Mucosa of stomach (tissue), 1 donor: ENCODE data around the gene CEBPA.

Source experiments
- H3K27me3 ChIP-seq: one replicate; pipeline ENCODE4 v1.7.0; 2013; ENCODE audit warnings: mild to moderate bottlenecking, low read length; ENCODE audit not compliant: control insufficient read depth, insufficient read depth
- H3K36me3 ChIP-seq: one replicate; pipeline ENCODE4 v1.7.0; 2013; ENCODE audit warnings: low read length; ENCODE audit not compliant: control insufficient read depth, insufficient read depth
- H3K4me1 ChIP-seq: one replicate; pipeline ENCODE4 v1.7.0; 2013; ENCODE audit warnings: mild to moderate bottlenecking, low read length; ENCODE audit not compliant: control insufficient read depth, insufficient read depth
- H3K4me3 ChIP-seq: one replicate; pipeline ENCODE4 v1.7.0; 2013; ENCODE audit warnings: low read length
- H3K9ac ChIP-seq: one replicate; pipeline ENCODE4 v1.7.0; 2013; ENCODE audit warnings: mild to moderate bottlenecking, low read length, moderate library complexity
- H3K9me3 ChIP-seq: one replicate; pipeline ENCODE4 v1.7.0; 2013; ENCODE audit warnings: mild to moderate bottlenecking, low read length, moderate library complexity; ENCODE audit not compliant: control insufficient read depth
- donor health status: Pancreatic carcinoma.

Gene CEBPA

DNA sequence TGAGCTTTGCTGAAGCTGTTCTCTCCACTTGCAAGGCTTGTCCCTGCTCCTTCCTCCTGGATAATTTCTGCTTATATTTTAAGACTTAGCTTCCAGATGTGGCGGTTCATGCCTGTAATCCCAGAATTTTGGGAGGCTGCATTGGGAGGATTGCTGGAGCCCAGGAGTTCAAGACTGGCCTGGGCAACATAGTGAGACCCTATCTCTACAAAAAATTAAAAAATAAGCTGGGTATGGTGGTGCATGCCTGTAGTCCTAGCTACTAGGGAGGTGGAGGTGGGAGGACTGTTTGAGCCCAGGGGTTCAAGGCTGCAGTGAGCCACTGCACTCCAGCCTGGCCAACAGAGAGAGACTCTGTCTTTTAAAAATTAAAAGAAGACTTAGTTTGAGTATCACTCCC, 31.6 kb downstream of the CEBPA start:
- no peaks in the 10 kb centered on the region for H3K9me3 ChIP-seq
- H3K27me3 ChIP-seq: no peaks in the 10 kb centered on the region
- H3K4me1 ChIP-seq: peaks cover 26% of the 10 kb centered on the region
- no peak overlapping the region for H3K4me3 ChIP-seq
- no peak overlapping the region for H3K9ac ChIP-seq
- no peaks in the 10 kb centered on the region for H3K36me3 ChIP-seq

DNA sequence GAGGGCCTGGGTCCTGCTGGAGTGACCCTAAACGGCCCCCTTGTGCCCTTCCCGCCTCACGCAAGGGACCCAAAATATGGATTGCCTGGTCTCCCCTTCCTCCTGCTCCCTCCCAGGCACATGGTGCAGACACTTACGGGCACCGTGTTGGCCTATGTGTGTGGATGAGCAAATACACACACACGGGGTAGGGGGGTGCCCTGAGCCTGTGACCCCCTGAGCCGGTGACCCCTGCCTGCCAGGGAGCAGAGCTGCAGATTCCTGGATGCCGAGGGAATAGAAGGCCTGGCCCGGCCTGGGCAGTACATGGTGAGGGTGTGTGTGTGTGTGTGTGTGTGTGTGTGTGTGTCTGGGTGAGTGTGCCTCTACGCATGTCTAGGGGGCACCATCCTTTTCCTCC, 33.3 kb downstream of the CEBPA start:
- Histone ChIP-seq H3K9me3 (no peaks in the 10 kb centered on the region), H3K9ac (no peak overlapping the region), H3K4me3 (no peak overlapping the region), H3K36me3 (no peaks in the 10 kb centered on the region), H3K4me1 (peaks cover 9% of the 10 kb centered on the region), H3K27me3 (no peaks in the 10 kb centered on the region)

DNA sequence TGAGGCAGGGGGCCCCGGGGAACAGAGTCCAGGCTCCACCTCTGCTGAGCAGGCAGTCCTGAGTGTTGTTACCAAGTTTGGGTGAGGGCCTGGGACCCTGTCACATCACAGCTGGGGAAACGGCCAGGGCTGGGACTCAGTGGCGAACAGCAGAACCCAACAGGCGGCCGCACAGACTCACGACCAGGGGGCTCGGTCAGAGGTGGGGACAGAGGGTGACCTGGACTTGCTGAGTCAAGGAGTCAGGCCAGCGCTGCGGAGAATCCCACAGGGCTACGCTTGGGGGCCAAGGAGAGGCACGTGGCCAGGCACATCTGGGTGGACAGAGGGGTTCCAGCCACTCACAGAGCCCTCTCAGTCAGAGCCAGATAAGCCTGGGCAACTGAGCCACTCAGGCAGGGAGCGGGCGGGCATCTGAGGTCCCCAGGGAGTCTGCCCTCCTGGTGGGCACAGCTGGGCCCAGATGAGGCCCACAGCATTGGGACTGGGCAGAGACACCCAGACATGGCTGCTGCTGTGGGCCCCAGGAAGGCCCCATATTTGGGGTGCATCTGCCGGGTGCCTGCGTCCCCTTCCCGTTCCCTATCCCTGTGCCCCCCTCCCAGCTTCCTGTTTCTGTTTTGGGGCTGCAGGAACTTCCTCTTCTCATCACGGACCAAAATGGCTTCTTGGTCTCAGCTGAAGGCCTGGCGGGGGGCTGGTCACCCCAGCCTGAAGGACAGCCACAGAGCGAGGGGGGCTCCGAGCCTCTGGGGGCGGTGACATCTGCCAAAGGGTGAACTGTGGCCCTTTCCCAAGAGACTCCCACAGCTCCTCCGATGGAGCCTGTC, 34.0 kb downstream of the CEBPA start:
- H3K9me3 ChIP-seq: no peaks in the 10 kb centered on the region
- no peak overlapping the region for H3K9ac ChIP-seq
- H3K36me3 ChIP-seq: no peaks in the 10 kb centered on the region
- H3K4me1 ChIP-seq: peaks cover 3% of the 10 kb centered on the region
- H3K27me3 ChIP-seq: no peaks in the 10 kb centered on the region
- H3K4me3 ChIP-seq: no peak overlapping the region

DNA sequence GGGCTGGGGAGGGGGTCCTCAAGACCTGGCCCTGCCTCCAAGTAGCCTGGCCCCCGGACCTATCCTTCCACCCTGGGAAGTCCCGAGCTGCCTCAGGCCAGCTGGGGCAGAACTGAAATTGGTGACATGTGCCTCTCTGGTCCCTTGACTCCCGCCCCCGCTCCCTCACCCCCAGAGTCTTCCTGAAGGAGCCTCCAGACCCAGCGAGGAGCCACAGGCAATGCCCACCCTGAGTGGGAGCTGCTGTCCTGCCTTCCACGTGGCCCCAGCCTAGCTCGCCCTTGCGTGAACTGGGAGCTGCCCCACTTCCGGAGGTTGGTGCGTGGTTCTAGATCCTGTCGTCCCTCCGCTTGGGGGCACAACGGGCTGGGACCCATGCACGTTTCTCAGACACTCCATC, 34.6 kb downstream of the CEBPA start:
- Histone ChIP-seq H3K4me3 (no peak overlapping the region), H3K9ac (no peak overlapping the region), H3K4me1 (no peaks in the 10 kb centered on the region), H3K36me3 (no peaks in the 10 kb centered on the region), H3K9me3 (no peaks in the 10 kb centered on the region), H3K27me3 (no peaks in the 10 kb centered on the region)

DNA sequence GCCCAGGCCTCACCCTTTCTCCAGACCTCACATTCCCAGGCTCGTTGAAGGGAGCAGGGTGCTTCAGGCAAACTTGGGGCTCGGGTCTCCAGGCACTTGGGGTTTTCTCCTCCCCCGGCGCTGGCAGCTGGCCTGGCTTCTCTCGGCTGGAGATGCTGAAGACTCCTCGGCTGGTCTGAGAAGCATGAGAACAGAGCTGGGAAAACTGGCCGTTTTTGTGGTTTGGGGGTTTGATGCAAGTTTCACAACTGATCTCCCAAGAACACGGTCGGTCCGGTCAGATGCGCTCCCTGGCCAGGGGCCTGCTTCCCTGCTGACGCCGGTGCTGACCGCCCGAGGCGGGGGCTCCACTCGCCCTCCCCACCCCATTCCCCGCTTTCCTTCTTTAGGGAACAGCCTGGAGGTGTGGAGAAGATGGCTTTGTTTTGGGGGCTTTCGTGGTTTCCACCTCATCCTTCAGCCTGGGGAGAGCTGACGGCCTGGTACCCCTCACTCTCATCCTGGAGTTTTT, 35.3 kb downstream of the CEBPA start:
- no peaks in the 10 kb centered on the region for H3K9me3 ChIP-seq
- H3K9ac ChIP-seq: no peak overlapping the region
- no peak overlapping the region for H3K4me3 ChIP-seq
- H3K4me1 ChIP-seq: no peaks in the 10 kb centered on the region
- no peaks in the 10 kb centered on the region for H3K27me3 ChIP-seq
- no peaks in the 10 kb centered on the region for H3K36me3 ChIP-seq

DNA sequence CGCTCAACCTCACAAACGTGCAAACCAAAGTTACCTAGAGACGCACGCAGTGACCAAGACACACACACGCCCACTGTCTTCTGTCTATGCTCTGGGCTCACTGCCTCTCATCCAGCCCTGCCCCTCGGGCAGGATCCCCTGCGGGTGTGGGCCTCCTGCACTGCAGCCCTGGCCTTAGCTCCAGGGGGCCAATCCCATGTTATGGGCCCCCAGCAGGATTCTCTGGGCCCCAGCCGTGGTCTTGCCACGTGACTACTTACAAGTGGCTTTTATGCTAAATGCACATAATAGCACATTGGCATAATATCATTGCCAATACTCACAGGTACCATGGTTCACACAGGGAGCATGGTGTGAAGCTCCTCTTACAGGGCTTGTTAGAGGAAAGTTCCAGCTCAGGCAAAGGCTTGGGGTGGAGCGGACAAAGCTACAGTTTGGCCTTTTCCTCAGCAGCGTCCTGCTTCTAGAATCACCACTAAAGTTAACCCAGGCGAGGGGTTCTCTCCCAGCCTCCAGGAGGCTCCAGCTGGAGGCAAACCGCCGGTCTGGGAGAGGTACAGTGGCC, 37.4 kb downstream of the CEBPA start:
- Histone ChIP-seq H3K27me3 (no peaks in the 10 kb centered on the region), H3K4me3 (no peak overlapping the region), H3K4me1 (no peaks in the 10 kb centered on the region), H3K9ac (no peak overlapping the region), H3K9me3 (no peaks in the 10 kb centered on the region), H3K36me3 (no peaks in the 10 kb centered on the region)

DNA sequence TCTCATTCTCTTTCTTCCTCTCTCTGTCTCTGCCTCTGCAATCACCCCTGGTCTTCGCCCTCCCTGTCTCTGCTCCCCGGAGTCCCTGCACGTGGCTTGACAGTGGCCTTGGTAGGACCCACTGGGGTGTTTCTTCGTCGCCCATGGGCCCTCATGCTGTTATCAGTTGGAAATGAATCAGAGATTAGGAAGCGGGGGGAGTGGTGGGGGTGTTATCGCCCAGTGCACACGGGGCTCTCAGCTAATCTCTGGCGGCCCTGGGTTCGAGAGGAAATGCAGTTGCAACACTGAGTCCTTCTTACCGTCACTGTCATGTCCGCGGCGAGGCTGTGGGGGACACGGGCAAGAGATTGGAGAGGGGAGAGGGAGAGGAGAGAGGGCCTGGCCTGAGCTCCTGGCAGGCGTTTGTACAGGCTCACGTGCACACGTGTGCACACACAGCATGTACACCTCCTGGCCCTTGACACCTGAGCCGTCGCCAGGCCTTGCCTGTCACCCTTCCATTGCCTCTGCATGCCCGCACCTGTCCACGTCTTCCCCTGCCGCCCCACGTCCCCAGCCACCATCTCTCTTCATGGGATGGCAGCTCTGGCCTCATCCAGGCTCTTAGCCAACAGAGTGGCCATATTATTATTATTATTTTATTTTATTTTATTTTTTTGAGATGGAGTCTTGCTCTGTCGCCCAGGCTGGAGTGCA, 38.9 kb downstream of the CEBPA start:
- H3K4me3 ChIP-seq: no peak overlapping the region
- H3K9me3 ChIP-seq: no peaks in the 10 kb centered on the region
- H3K9ac ChIP-seq: no peak overlapping the region
- no peaks in the 10 kb centered on the region for H3K4me1 ChIP-seq
- no peaks in the 10 kb centered on the region for H3K36me3 ChIP-seq
- no peaks in the 10 kb centered on the region for H3K27me3 ChIP-seq

DNA sequence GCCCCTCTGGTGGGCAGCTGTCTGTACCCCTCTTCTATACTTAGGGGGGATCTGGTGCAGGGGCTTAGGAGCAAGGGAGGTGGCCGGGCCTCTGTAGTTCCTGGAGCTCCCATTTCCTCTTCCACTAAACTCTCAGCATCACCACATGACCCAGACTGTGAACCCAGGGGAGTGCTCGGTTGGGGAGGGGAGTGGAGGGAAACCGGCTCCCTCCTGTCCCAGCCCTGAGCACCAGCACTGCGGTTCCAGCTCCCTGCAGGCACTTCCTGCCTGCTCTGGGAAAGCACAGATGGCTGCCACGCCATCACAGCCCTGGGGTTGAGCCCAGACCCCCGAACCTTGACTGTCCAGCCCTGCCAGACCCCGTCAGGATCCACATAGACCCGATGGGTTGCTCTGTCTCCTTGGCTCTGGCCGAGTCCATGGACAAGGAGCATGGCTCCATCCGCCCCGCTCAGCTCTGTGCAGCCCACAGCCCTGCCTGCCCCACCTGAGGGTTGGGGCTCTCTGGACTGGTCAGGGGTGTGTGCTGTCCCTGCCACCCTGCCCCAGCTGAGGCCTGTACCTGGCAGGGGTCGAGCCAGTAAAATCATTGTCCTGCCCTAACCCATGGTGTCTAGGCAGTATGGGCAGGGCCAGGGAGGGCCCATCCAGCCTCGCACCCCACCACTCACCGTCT, 40.7 kb downstream of the CEBPA start:
- no peak overlapping the region for H3K4me3 ChIP-seq
- no peaks in the 10 kb centered on the region for H3K27me3 ChIP-seq
- no peaks in the 10 kb centered on the region for H3K9me3 ChIP-seq
- H3K9ac ChIP-seq: no peak overlapping the region
- no peaks in the 10 kb centered on the region for H3K4me1 ChIP-seq
- no peaks in the 10 kb centered on the region for H3K36me3 ChIP-seq

DNA sequence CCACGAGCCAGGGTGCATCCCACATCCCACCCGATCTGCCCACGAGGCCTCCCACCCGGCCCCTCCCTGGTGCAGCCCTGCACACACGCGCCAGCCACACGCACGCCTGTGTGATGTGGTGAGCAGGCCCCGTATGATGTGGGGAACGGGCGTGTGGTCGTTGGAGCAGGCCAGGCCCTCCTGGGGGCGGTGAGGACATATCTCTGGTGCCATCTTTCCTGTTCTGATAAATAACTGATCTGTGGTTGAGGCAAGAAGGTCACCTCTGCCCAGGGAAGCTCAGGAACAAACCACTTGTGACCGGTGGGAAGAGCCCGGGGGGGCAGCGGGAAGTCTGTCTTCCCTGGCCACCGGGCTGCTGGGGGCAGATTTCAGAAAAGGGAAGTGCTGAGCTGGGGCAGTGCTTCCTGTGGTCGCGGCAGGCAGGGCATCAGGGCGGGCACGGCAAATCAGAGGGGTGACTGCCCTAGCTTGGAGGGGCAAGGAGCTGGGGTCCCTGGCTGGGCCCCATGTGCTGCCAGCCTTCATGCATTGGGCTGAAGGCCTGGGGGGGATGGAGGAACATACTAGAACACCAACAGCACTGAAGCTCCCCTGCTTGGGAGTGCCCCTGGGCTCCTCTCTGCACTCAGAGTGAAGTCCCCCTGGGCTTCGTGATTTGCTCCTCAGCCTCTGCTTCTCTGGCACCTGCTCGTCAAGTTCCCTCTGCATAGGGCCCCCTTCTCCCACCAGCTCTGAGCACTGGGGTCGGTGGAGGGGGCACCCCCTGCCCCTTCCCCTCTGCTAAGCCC, 41.5 kb downstream of the CEBPA start:
- Histone ChIP-seq H3K27me3 (no peaks in the 10 kb centered on the region), H3K36me3 (no peaks in the 10 kb centered on the region), H3K4me1 (no peaks in the 10 kb centered on the region), H3K9me3 (no peaks in the 10 kb centered on the region), H3K4me3 (no peak overlapping the region), H3K9ac (no peak overlapping the region)

DNA sequence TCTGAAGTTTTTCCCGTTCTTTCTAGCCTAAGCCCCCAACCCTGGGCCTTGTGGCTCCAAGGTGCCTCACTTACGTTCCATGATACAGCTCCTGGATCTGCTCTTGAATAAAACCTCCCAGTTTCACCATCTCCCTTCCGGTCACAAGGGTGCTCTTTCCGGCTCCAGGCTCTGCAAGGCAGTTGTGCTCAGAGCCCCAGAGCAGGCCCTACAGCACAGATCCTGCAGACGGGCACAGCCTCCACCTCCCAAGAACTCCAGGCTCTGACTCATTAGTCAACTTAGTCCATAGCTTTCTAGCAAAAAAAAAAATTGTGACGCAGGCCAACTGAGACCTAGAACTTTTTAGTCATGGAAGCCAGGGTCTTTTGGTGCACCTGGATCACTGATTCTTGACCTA, 42.8 kb downstream of the CEBPA start:
- no peaks in the 10 kb centered on the region for H3K36me3 ChIP-seq
- no peak overlapping the region for H3K4me3 ChIP-seq
- H3K9ac ChIP-seq: no peak overlapping the region
- H3K4me1 ChIP-seq: no peaks in the 10 kb centered on the region
- H3K27me3 ChIP-seq: no peaks in the 10 kb centered on the region
- no peaks in the 10 kb centered on the region for H3K9me3 ChIP-seq

DNA sequence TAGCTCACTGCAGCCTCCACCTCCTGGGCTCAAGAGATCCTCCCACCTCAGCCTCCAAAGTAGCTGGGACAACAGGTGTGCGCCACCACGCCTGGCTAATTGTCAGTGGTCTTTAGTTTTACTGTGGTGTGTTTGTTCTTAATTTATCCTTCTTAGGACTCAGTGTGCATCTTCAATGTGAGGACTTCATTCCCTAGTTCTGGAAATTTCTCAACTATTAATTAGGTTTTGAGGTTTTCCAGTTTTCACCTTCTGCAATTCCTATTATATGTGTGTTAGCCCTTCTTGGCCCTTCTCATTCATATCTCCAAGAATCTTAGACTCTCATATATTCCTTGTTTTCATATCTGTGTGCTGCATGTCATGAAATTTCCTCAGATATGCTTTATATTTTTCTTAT, 44.5 kb downstream of the CEBPA start:
- Histone ChIP-seq H3K9me3 (no peaks in the 10 kb centered on the region), H3K4me3 (no peak overlapping the region), H3K9ac (no peak overlapping the region), H3K4me1 (no peaks in the 10 kb centered on the region), H3K27me3 (no peaks in the 10 kb centered on the region), H3K36me3 (no peaks in the 10 kb centered on the region)
